Erythroblast (primary cell): ENCODE measurements around the gene ARIH1.
"Not testable (repeated sequence)": the region's sequence is repeated elsewhere in the genome, so short reads cannot be mapped to it uniquely, and the experiment has no call there.

ENCODE experiments used
- DNase-seq, 2 experiments: peaks; one replicate each; lab custom pipeline; 2025; lab: John Stamatoyannopoulos, UW
- GATA1 ChIP-seq: IDR thresholded peaks from 2 replicates; pipeline ENCODE4 v1.6.1; 2011; ENCODE audit warnings: low read depth, mild to moderate bottlenecking, control low read depth, low read length, moderate library complexity
- POLR2A ChIP-seq: IDR thresholded peaks from 2 replicates; pipeline ENCODE4 v1.6.1; 2011; ENCODE audit warnings: mild to moderate bottlenecking, low read length

The ARIH1 gene

DNA sequence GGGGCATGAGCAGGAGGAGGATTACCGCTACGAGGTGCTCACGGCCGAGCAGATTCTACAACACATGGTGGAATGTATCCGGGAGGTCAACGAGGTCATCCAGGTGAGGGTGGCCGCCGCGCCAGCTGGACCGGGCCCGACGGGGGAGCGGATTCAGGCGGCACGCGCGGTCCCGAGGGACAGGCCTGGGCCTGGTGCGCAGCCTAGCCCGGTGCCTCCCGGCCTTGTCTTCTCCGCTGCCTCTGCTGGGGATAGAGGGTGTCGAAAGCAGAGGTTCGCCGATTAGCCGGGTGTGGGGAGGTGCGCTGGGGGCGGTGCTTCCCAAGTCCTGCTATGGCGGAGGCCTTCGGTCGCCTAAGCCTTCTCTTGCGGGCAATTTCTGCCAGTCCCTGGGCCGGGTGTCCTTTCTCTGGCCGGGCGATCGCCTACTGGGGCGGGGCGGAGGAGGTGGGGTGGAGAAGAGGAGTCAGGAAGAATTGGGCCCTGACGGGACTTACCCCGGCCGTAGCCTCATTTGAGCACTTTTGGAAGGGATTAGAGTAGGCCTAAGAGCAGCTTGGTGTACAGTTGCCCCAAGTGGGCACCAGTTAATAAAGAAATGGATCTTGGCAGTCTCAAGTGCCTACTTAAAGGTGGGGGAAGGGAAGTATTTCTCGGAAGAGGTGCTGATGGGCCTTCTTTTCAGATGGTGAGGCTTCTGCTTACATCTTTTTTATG is 940 bp downstream of the ARIH1 start:
- DNase-seq, result peak; percentile 91 to 94
- TF ChIP-seq GATA1 (no peak), POLR2A (peak; percentile 73)

DNA sequence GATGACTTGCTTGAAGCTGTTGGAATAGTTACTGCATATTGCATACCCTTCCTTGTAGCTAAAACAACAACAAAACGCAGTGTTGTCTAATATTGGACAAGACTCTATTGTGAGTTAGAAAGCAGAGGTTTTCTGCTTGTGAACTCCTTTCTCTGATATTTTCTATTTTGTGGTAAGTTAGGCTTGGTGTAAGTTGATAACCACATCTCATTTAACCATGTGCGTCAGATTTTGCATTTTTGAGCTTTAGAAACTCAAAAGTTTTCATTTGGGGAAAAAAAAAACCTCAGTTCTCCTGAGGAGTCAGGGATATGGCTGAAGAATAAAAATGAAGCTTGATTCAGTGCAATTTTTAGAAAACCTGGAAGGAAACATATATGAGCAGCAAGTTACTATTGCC is 1.5 kb downstream of the ARIH1 start:
- no peak for DNase-seq
- no peak for TF ChIP-seq POLR2A
- TF ChIP-seq GATA1, result no peak

GRCh38 chr15:72476330-72476729 is 2.2 kb downstream of the ARIH1 start:
- not testable (repeated sequence) for DNase-seq

DNA sequence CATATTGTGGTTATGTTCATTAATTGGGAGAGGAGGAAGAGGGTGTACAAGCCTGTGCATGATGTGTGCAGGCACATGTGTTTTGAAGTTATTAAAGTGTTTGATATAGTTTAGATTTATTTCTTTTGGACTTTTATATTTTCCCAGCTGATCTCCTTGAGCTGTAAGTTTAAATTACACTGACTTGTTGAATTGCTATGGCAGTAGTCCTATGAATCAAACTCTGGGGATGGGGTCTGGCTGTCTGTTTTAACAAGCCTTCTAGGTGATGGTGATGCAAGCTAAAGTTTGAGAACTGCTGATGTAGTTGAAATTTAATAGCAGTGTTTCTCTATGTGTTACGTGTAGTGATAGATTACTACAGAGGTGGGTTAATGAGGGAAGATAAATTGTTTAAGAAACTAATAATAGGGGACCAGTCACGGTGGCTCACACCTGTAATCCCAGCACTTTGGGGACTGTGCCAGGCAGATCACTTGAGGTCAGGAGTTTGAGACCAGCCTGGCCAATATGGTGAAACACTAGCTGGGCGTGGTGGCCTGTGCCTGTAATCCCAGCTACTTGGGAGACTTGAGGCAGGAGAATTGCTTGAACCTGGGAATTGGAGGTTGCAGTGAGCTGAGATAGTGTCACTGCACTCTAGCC is 7.0 kb downstream of the ARIH1 start:
- no peak for TF ChIP-seq POLR2A
- TF ChIP-seq GATA1, result no peak

DNA sequence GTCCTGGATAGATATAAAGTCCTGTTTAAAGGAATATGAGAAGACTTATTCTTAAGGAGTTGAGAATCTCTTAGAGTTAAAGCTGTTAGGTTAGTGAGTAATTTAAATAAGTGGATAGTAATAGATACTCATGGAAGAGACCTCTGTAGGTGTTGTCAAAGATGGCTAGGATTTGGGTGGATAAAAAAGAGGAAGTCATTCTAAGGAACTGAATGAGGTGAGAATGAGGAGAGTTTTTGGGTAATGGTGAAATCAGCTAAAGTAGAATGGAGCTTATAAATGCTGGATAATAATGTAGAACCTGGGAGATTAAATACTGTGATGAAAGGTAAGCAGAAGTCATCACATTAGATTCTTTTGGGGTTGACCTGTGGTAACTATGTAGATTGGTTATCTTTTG is 8.1 kb downstream of the ARIH1 start:
- DNase-seq, result no peak
- TF ChIP-seq GATA1 (no peak), POLR2A (no peak)

More for the DNA sequence above, 7.0 kb downstream of the ARIH1 start:
- DNase-seq, result no peak

DNA sequence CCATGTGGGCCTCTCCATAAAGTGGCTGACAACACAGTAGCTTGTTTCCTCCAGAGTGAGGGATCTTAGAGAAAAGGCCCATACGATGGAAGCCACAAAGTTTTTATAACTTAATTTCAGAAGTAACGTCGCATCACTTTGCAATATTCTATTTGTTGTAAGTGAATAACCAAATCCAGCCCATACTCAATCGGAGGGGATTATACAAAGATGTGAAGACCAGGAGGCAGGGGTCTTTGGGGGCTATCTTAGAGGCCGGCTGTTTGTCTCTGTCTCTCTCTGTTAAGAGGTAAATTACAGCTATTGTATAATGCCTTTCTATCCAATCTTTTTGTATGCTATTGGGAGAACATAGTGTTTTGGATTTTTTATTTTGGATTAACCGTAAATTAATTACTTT is 9.1 kb downstream of the ARIH1 start:
- no peak for DNase-seq
- no peak for TF ChIP-seq GATA1
- no peak for TF ChIP-seq POLR2A

GRCh38 chr15:72486144-72486543 is 12.0 kb downstream of the ARIH1 start:
- TF ChIP-seq POLR2A (no peak), GATA1 (no peak)
- no peak for DNase-seq

GRCh38 chr15:72487070-72487797 is 13.1 kb downstream of the ARIH1 start:
- TF ChIP-seq GATA1 (no peak), POLR2A (no peak)
- no peak for DNase-seq

GRCh38 chr15:72488558-72488957 is 14.4 kb downstream of the ARIH1 start:
- no peak for DNase-seq
- no peak for TF ChIP-seq GATA1
- no peak for TF ChIP-seq POLR2A

DNA sequence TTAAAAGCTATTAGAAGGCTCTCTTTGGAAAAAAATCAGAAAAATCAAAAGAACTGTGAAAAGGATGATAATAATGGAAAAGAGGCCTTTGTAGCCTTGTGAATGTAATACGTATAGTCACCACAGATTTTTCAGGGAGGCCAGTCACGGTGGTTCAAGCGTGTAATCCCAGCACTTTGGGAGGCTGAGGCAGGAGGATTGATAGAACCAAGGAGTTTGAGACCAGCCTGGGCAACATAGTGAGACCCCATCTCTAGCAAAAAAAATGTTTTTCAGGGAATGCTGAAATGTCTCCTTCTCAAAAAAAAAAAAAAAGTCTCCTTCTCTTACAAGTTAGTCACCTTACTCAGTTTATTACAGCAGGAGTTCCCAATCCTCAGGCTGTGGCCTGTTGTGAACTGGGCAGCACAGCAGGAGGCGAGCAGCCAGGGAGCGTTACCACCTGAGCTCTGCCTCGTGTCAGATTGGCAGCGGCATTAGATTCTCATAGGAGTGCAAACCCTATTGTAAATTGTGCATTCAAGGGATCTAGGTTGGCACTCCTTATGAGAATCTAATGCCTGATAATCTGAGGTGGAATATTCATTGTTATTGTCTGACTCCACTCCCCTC is 15.9 kb downstream of the ARIH1 start:
- no peak for TF ChIP-seq POLR2A
- TF ChIP-seq GATA1, result no peak
- no peak for DNase-seq

DNA sequence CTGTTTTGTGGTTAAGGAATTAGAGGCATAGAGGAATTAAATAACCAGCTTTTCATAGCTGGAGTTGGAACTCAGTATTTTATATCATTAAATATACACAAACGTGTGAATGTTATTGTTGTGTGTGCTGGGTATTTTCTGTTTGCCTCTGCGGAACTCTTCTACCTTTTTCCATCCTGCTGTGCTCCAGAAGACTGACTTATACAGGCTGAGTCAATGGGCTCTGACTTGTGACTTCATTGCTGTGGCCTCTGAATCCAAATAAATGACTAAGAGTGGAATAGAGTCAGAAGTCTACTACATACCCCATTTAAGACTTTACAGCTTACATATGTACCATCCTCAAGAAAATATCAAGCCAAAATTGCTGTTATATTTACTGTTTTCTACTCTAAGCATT is 17.6 kb downstream of the ARIH1 start:
- no peak for DNase-seq
- no peak for TF ChIP-seq POLR2A
- no peak for TF ChIP-seq GATA1

- TF ChIP-seq GATA1 (no peak), POLR2A (no peak)
- no peak for DNase-seq
Measured at GRCh38 chr15:72492733-72493132, 18.6 kb downstream of the ARIH1 start.

DNA sequence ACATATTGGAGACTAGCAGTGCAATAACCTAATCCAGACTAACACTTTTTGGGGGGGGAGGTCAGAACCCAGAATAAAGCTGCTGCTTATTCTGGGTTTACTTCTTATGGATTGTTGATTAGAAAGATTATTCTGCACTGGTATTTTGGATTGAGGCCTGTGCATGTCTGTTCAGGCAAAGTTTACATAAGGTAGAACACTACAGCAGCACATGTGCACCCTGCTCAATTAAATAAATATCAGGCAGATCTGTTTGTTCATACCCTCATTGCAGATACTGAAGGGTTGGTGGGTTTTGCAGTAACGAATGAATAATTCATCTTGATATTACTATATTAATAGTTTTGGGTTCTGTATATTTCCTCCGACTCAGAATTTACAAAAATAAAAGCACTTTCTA is 19.1 kb downstream of the ARIH1 start:
- no peak for DNase-seq
- TF ChIP-seq GATA1 (no peak), POLR2A (no peak)

DNA sequence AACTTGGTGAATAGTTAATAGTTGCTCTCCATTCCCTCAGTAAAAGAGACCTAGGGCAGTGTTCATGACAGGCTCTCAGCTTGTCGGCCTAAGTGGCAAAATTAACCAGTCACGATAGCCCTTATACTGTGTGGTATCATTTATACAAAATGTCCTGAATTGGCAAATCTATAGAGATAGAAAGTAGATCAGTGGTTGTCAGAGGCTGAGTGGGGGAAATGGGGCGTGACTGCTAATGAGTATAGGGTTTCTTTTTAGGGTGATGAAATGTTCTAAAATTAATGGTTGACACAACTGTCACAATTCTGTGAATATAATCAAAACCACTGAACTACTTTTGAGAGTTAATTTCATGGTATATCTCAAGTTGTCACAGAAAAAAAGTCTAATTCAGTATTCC is 20.9 kb downstream of the ARIH1 start:
- DNase-seq, result peak in 1 of 2 experiments; percentile 21
- TF ChIP-seq POLR2A, result no peak
- TF ChIP-seq GATA1, result no peak
